Testis (tissue), 3 donors: ENCODE data around the gene MYLK. TPM values are rescaled to one million over a fixed set of nuclear protein-coding genes. Genes with fewer than 3 reads are reported as not detected.

Experiments used
- DNase-seq: peaks from one replicate; pipeline ENCODE4 v3.0.0-alpha.2; 2019
- H3K27ac ChIP-seq, 2 donors: fragments of 200-600 bp; sonication (generic); one replicate each; pipeline ENCODE4 v1.5.1; 2019
- H3K27me3 ChIP-seq: fragments of 200-600 bp; sonication (generic); one replicate; pipeline ENCODE4 v1.5.1; 2019
- H3K36me3 ChIP-seq: fragments of 200-600 bp; sonication (generic); one replicate; pipeline ENCODE4 v1.5.1; 2017; ENCODE audit warnings: low read depth; ENCODE audit errors: missing control alignments
- H3K4me1 ChIP-seq: fragments of 200-600 bp; sonication (generic); one replicate; pipeline ENCODE4 v1.5.1; 2019
- H3K4me3 ChIP-seq, 2 donors: fragments of 200-600 bp; sonication (generic); one replicate each; pipeline ENCODE4 v1.5.1; 2017 to 2019
- H3K9me3 ChIP-seq: fragments of 200-600 bp; sonication (generic); one replicate; pipeline ENCODE4 v1.5.1; 2017
- CTCF ChIP-seq, 3 experiments: fragments of 450-650 bp in 2 of 3; fragments of 200-600 bp in 1 of 3; sonication (generic) in 1 of 3; IDR thresholded peaks; one replicate each; pipeline ENCODE4 v1.5.1; 2016 to 2019; ENCODE audit warnings: antibody characterized with exemption in 3 of 3, mild to moderate bottlenecking in 2 of 3, moderate library complexity in 1 of 3
- POLR2A ChIP-seq: fragments of 450-650 bp; IDR thresholded peaks from one replicate; pipeline ENCODE4 v1.6.1; 2017; ENCODE audit warnings: antibody characterized with exemption, mild to moderate bottlenecking, moderate library complexity
- WGBS, 2 donors: methylation state at CpG; one replicate each; pipeline ENCODE4 v1.1.5; 2018; 5-methylcytosine and 5-hydroxymethylcytosine counted together
- intact Hi-C: fragments of 100-400 bp; cut with DNase I; formaldehyde crosslinking; loops from one replicate; pipeline ENCODE4 v1.15.1; 2023; ENCODE audit warnings: low total_unique reads
- polyA plus RNA-seq: library from polyadenylated mRNA; stranded (reverse); fragments of 350-450 nt; fragmentation: Illumina TruSeq; extraction: RNeasy Lipid Tissue Mini Kit (QIAGEN cat#74804); gene quantifications from one replicate; pipeline ENCODE4 v1.2.3, GENCODE V29; 2014; ENCODE audit warnings: low read depth, low replicate concordance; ENCODE audit not compliant: insufficient read depth
- total RNA-seq, 2 donors: library from RNA; depleted of rRNA; stranded (reverse); fragments of >200 nt; gene quantifications; one replicate each; pipeline ENCODE4 v1.2.3, GENCODE V29; 2016

The MYLK gene
- total and polyA plus RNA-seq, 3 donors from 2014 or later, result 130 to 168 (median 151) TPM

- peaks cover 75% of the 10 kb centered on the region for H3K4me1 ChIP-seq
- peak overlapping the region; percentile 81 to 89 for H3K27ac ChIP-seq
- TF ChIP-seq POLR2A (no peak), CTCF (IDR thresholded peaks at IDR 0.05) (no peak)
- WGBS, 2 donors, result 86 to 88% methylated on average over 14 to 15 of the region's 15 CpGs
- H3K36me3 ChIP-seq, result no peaks in the 10 kb centered on the region
- H3K27me3 ChIP-seq, result no peaks in the 10 kb centered on the region
- H3K4me3 ChIP-seq, result no peak overlapping the region
- intact Hi-C loops, result no loop called here
- no peaks in the 10 kb centered on the region for H3K9me3 ChIP-seq
- no peak for DNase-seq
Measured at GRCh38 chr3:123640311-123640710, 243.8 kb downstream of the MYLK start.

GRCh38 chr3:123638936-123639689 lies 245.0 kb downstream of the MYLK start:
- no peaks in the 10 kb centered on the region for H3K27me3 ChIP-seq

GRCh38 chr3:123637841-123638240 lies 246.3 kb downstream of the MYLK start:
- no peaks in the 10 kb centered on the region for H3K36me3 ChIP-seq
- intact Hi-C loops, result no loop called here

More at GRCh38 chr3:123638936-123639689, 245.0 kb downstream of the MYLK start:
- Histone ChIP-seq H3K4me3 (no peak overlapping the region), H3K36me3 (no peaks in the 10 kb centered on the region), H3K27ac (peak overlapping the region; percentile 81 to 89), H3K9me3 (no peaks in the 10 kb centered on the region), H3K4me1 (peaks cover 87% of the 10 kb centered on the region)
- intact Hi-C loops, result no loop called here
- 55 to 77% methylated on average over 14 of the region's 14 CpGs for WGBS, 2 donors
- DNase-seq, result peak; percentile 83
- TF ChIP-seq POLR2A (no peak), CTCF (IDR thresholded peaks at IDR 0.05) (no peak)

GRCh38 chr3:123637131-123637530 lies 247.0 kb downstream of the MYLK start:
- intact Hi-C loops, result no loop called here
- 84 to 86% methylated on average over 7 of the region's 7 CpGs for WGBS, 2 donors
- Histone ChIP-seq H3K27me3 (no peaks in the 10 kb centered on the region), H3K27ac (peak overlapping the region; percentile 81 to 89), H3K36me3 (no peaks in the 10 kb centered on the region), H3K4me1 (peaks cover 97% of the 10 kb centered on the region), H3K4me3 (no peak overlapping the region), H3K9me3 (no peaks in the 10 kb centered on the region)
- DNase-seq, result no peak
- TF ChIP-seq CTCF (IDR thresholded peaks at IDR 0.05) (no peak), POLR2A (no peak)

More at GRCh38 chr3:123637841-123638240, 246.3 kb downstream of the MYLK start:
- Histone ChIP-seq H3K4me1 (peaks cover 97% of the 10 kb centered on the region), H3K4me3 (no peak overlapping the region), H3K9me3 (no peaks in the 10 kb centered on the region), H3K27ac (peak overlapping the region; percentile 81 to 89), H3K27me3 (no peaks in the 10 kb centered on the region)
- DNase-seq, result no peak
- WGBS, 2 donors, result 89 to 91% methylated on average over 4 to 5 of the region's 5 CpGs
- no peak for TF ChIP-seq CTCF (IDR thresholded peaks at IDR 0.05)
- no peak for TF ChIP-seq POLR2A

GRCh38 chr3:123636431-123636841 lies 247.7 kb downstream of the MYLK start:
- no peaks in the 10 kb centered on the region for H3K27me3 ChIP-seq
- no peaks in the 10 kb centered on the region for H3K36me3 ChIP-seq
- TF ChIP-seq CTCF (IDR thresholded peaks at IDR 0.05) (no peak), POLR2A (no peak)
- 50 to 88% methylated on average over 8 of the region's 8 CpGs for WGBS, 2 donors
- peak overlapping the region; percentile 81 to 89 for H3K27ac ChIP-seq
- H3K4me3 ChIP-seq, result no peak overlapping the region
- intact Hi-C loops, result no loop called here
- H3K9me3 ChIP-seq, result no peaks in the 10 kb centered on the region
- H3K4me1 ChIP-seq, result peaks cover 95% of the 10 kb centered on the region
- DNase-seq, result peak; percentile 75
